Mammary microvascular endothelial cell (primary cell): ENCODE data around the gene GK2. TPM values are rescaled to one million over a fixed set of nuclear protein-coding genes. Genes with fewer than 3 reads are reported as not detected.

Experiments
- total RNA-seq: library from RNA; depleted of rRNA; stranded (reverse); fragments of >200 nt; gene quantifications from 2 replicates; pipeline ENCODE4 v1.2.3, GENCODE V29; 2015

GK2 gene
- not detected in 2 replicates for total RNA-seq

DNA sequence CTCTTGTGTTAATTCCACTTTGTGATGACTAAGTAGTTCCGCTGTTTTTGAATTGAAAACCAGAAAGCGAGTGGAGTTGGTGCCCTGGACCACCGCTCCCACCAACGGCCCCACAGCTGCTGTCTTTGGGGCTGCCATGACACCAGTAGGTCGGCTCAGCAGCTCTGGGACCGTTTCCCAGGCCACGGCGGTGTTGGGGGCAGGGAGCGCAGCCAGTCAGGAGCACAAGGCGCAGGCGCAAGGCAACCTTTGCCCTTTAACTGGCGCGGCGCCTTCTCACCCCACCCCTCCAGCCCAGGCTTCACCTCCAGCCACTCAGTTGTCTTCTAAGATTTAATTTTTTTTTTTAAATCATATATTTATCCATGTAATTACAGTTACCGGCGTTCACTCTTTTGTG, at the start of gene GK2:
Gene GK2, minus strand, starts transcription at position 166 of the 400 bp plus-strand sequence. Its CDS starts 28 bp downstream, at position 138.

Other genes starting within 250 kb of the GK2 start
- gene NAA11, start 82.2 kb downstream of the GK2 start, total RNA-seq: not detected in 2 replicates